Testis (tissue), 3 donors: ENCODE data around the gene CCPG1. TPM values are rescaled to one million over a fixed set of nuclear protein-coding genes. Genes with fewer than 3 reads are reported as not detected.
A peak's percentile ranks its signal among the peaks of the same experiment; 100 is the strongest.

Source experiments
- DNase-seq: peaks from one replicate; pipeline ENCODE4 v3.0.0-alpha.2; 2019
- H3K27ac ChIP-seq, 2 donors: fragments of 200-600 bp; sonication (generic); one replicate each; pipeline ENCODE4 v1.5.1; 2019
- H3K27me3 ChIP-seq: fragments of 200-600 bp; sonication (generic); one replicate; pipeline ENCODE4 v1.5.1; 2019
- H3K36me3 ChIP-seq: fragments of 200-600 bp; sonication (generic); one replicate; pipeline ENCODE4 v1.5.1; 2017; ENCODE audit warnings: low read depth; ENCODE audit errors: missing control alignments
- H3K4me1 ChIP-seq: fragments of 200-600 bp; sonication (generic); one replicate; pipeline ENCODE4 v1.5.1; 2019
- H3K4me3 ChIP-seq, 2 donors: fragments of 200-600 bp; sonication (generic); one replicate each; pipeline ENCODE4 v1.5.1; 2017 to 2019
- H3K9me3 ChIP-seq: fragments of 200-600 bp; sonication (generic); one replicate; pipeline ENCODE4 v1.5.1; 2017
- POLR2A ChIP-seq: fragments of 450-650 bp; IDR thresholded peaks from one replicate; pipeline ENCODE4 v1.6.1; 2017; ENCODE audit warnings: antibody characterized with exemption, mild to moderate bottlenecking, moderate library complexity
- WGBS, 2 donors: methylation state at CpG; one replicate each; pipeline ENCODE4 v1.1.5; 2018; 5-methylcytosine and 5-hydroxymethylcytosine counted together
- intact Hi-C: fragments of 100-400 bp; cut with DNase I; formaldehyde crosslinking; loops from one replicate; pipeline ENCODE4 v1.15.1; 2023; ENCODE audit warnings: low total_unique reads
- polyA plus RNA-seq: library from polyadenylated mRNA; stranded (reverse); fragments of 350-450 nt; fragmentation: Illumina TruSeq; extraction: RNeasy Lipid Tissue Mini Kit (QIAGEN cat#74804); gene quantifications from one replicate; pipeline ENCODE4 v1.2.3, GENCODE V29; 2014; ENCODE audit warnings: low read depth, low replicate concordance; ENCODE audit not compliant: insufficient read depth
- total RNA-seq, 2 donors: library from RNA; depleted of rRNA; stranded (reverse); fragments of >200 nt; gene quantifications; one replicate each; pipeline ENCODE4 v1.2.3, GENCODE V29; 2016
- TF ChIP-seq, protein P1 (sequence below), 3 experiments: fragments of 450-650 bp in 2 of 3; fragments of 200-600 bp in 1 of 3; sonication (generic) in 1 of 3; IDR thresholded peaks; one replicate each; pipeline ENCODE4 v1.5.1; 2016 to 2019; ENCODE audit warnings: antibody characterized with exemption in 3 of 3, mild to moderate bottlenecking in 2 of 3, moderate library complexity in 1 of 3

Gene CCPG1
- total and polyA plus RNA-seq, 3 donors from 2014 or later: 21.6 to 37.1 (median 25.6) TPM

GRCh38 chr15:55322467-55322866 lies 85.7 kb downstream of the CCPG1 start:
- Histone ChIP-seq H3K27ac (no peak overlapping the region), H3K4me3 (no peak overlapping the region), H3K9me3 (no peaks in the 10 kb centered on the region), H3K4me1 (peaks cover 26% of the 10 kb centered on the region), H3K27me3 (no peaks in the 10 kb centered on the region), H3K36me3 (no peaks in the 10 kb centered on the region)
- 88% methylated on average over 5 of the region's 5 CpGs for WGBS, 2 donors
- no peak for DNase-seq
- intact Hi-C loops: no loop called here
- TF ChIP-seq POLR2A: no peak
- TF ChIP-seq, protein P1, sequence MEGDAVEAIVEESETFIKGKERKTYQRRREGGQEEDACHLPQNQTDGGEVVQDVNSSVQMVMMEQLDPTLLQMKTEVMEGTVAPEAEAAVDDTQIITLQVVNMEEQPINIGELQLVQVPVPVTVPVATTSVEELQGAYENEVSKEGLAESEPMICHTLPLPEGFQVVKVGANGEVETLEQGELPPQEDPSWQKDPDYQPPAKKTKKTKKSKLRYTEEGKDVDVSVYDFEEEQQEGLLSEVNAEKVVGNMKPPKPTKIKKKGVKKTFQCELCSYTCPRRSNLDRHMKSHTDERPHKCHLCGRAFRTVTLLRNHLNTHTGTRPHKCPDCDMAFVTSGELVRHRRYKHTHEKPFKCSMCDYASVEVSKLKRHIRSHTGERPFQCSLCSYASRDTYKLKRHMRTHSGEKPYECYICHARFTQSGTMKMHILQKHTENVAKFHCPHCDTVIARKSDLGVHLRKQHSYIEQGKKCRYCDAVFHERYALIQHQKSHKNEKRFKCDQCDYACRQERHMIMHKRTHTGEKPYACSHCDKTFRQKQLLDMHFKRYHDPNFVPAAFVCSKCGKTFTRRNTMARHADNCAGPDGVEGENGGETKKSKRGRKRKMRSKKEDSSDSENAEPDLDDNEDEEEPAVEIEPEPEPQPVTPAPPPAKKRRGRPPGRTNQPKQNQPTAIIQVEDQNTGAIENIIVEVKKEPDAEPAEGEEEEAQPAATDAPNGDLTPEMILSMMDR (IDR thresholded peaks at IDR 0.05): no peak

- WGBS, 2 donors: 75 to 80% methylated on average over 1 of the region's 1 CpG
- no peak overlapping the region for H3K27ac ChIP-seq
- H3K36me3 ChIP-seq: no peaks in the 10 kb centered on the region
- H3K4me3 ChIP-seq: no peak overlapping the region
- TF ChIP-seq POLR2A: no peak
- TF ChIP-seq, protein P1 (IDR thresholded peaks at IDR 0.05): no peak
- H3K4me1 ChIP-seq: peaks cover 28% of the 10 kb centered on the region
- H3K9me3 ChIP-seq: no peaks in the 10 kb centered on the region
- intact Hi-C loops: no loop called here
- no peak for DNase-seq
- no peaks in the 10 kb centered on the region for H3K27me3 ChIP-seq
These were observed 87.2 kb downstream of the CCPG1 start for GRCh38 chr15:55320963-55321362.

- Histone ChIP-seq H3K9me3 (no peaks in the 10 kb centered on the region), H3K27ac (no peak overlapping the region), H3K36me3 (no peaks in the 10 kb centered on the region), H3K27me3 (no peaks in the 10 kb centered on the region), H3K4me3 (no peak overlapping the region), H3K4me1 (peaks cover 28% of the 10 kb centered on the region)
- 44 to 57% methylated on average over 2 of the region's 2 CpGs for WGBS, 2 donors
- no peak for DNase-seq
- intact Hi-C loops: no loop called here
- no peak for TF ChIP-seq POLR2A
- TF ChIP-seq, protein P1 (IDR thresholded peaks at IDR 0.05): no peak
These were observed 88.0 kb downstream of the CCPG1 start for GRCh38 chr15:55320238-55320550.

DNA sequence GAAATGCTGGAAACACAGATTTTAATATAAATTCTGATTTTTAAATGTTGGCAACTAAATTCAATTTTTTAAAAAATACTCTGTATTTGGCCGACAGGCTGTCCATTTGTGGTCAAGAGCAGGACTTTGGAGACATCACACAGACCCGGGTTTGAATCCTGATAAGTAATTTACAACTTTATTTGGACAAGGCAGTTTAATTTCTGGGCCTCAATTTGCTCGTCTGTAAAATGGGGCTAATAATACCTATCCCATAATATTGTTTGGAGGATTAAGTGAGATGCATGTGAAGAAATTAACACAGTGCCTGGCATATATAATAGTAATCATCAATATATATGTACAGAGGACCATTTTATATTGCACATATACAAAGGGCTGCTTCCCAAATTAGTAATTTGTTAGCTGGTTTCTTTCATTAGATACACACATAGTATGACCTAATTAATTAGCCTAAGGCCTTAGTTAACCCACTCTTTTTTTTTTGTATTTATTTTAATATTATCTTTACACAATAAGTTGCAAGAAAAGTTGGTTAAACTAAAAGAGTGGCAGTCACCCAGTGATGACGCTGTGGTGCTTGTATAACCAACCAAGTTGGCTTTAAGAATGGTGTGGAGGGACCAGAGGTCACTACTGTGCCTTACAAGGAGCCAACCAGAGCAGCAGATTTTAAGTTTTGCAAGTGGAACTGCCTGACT lies 88.5 kb downstream of the CCPG1 start:
- no peaks in the 10 kb centered on the region for H3K9me3 ChIP-seq
- TF ChIP-seq, protein P1 (IDR thresholded peaks at IDR 0.05): no peak
- no peak for TF ChIP-seq POLR2A
- peak; percentile 38 for DNase-seq
- peak overlapping the region; percentile 92 to 93 for H3K27ac ChIP-seq
- intact Hi-C loops: no loop called here
- peaks cover 28% of the 10 kb centered on the region for H3K4me1 ChIP-seq
- 24 to 39% methylated on average over 4 of the region's 4 CpGs for WGBS, 2 donors
- H3K4me3 ChIP-seq: peak overlapping the region; percentile 70 to 87
- H3K36me3 ChIP-seq: no peaks in the 10 kb centered on the region
- no peaks in the 10 kb centered on the region for H3K27me3 ChIP-seq
